Psoas muscle (tissue), 8 donors: ENCODE data around the gene TMEM139. TPM values are rescaled to one million over a fixed set of nuclear protein-coding genes. Genes with fewer than 3 reads are reported as not detected.

Source experiments
- ATAC-seq, 4 donors: fragments of 200-7000 bp; cut with Tn5 transposase; one replicate each; pipeline ENCODE4 v1.9.1; 2020; ENCODE audit warnings: moderate library complexity in 3 of 4, mild to moderate bottlenecking in 2 of 4
- DNase-seq, 2 donors: peaks; one replicate each; pipeline ENCODE4 v3.0.0-alpha.2; 2020
- H3K27ac ChIP-seq: fragments of 200-600 bp; one replicate; pipeline ENCODE4 v1.8.0; 2022
- H3K27me3 ChIP-seq, 3 donors: fragments of 200-600 bp in 1 of 3; one replicate each; pipeline versions ENCODE4 v1.6.1 to v1.8.0; 2013 to 2022; ENCODE audit warnings: low read length in 2 of 3, mild to moderate bottlenecking in 2 of 3, moderate library complexity in 1 of 3; ENCODE audit not compliant: insufficient read depth in 3 of 3
- H3K36me3 ChIP-seq, 2 donors: fragments of 200-600 bp in 1 of 2; one replicate each; pipeline versions ENCODE4 v1.6.1 to v1.8.0; 2013 to 2022; ENCODE audit warnings: low read depth in 1 of 2, mild to moderate bottlenecking in 1 of 2, moderate library complexity in 1 of 2; ENCODE audit not compliant: insufficient read depth in 1 of 2
- H3K4me1 ChIP-seq: fragments of 200-600 bp; one replicate; pipeline ENCODE4 v1.8.0; 2022
- H3K4me3 ChIP-seq: fragments of 200-600 bp; one replicate; pipeline ENCODE4 v1.8.0; 2022; ENCODE audit warnings: mild to moderate bottlenecking
- H3K9me3 ChIP-seq: fragments of 200-600 bp; one replicate; pipeline ENCODE4 v1.8.0; 2022
- WGBS, 3 donors: extraction: QIAGEN DNeasy Blood & Tissue Kit; methylation state at CpG; one replicate each; pipeline versions ENCODE4 v1.1.6 to v1.1.7; 2013; 5-methylcytosine and 5-hydroxymethylcytosine counted together
- intact Hi-C, 2 donors: fragments of 100-400 bp; cut with DNase I; formaldehyde crosslinking; loops; one replicate each; pipeline versions ENCODE4 v1.11.0 to v1.14.2; 2022
- polyA plus RNA-seq, 3 donors: library from polyadenylated mRNA; stranded (reverse); fragments of 200-250 nt; gene quantifications; one replicate each; pipeline ENCODE4 v1.2.3, GENCODE V29; 2013
- total RNA-seq, 4 donors: library from RNA; stranded (reverse); fragmentation: NEBNext Ultra II Directional in 2 of 4; extraction: Animal tissue kit (Norgen Biotek cat#: 25700) in 2 of 4; gene quantifications; one replicate each; pipeline versions ENCODE4 v1.2.1 to v1.2.4, GENCODE V29; 2021 to 2023
- TF ChIP-seq, protein P1 (sequence below): fragments of 200-600 bp; IDR thresholded peaks from one replicate; pipeline ENCODE4 v1.8.0; 2022; ENCODE audit warnings: antibody characterized with exemption
- donor health status: healthy with polysubstance abuse.
- donor health status: DM: no; HTN: no; CAD: no; lungs with moderate emphysema.
- donor health status: Bipolar disorder and iron deficiency.
- donor health status: healthy.
- donor health status: DM: yes; HTN: yes; CAD: no.
- donor health status: DM: no; HTN: no; CAD: no.
- donor health status: DM: no; HTN: no; CAD: no.
- donor health status: DM: yes; HTN: yes; CAD: no.

The TMEM139 gene
- total and polyA plus RNA-seq, 7 donors = 0.04 to 0.43 (median 0.36) TPM; not detected in 3

DNA sequence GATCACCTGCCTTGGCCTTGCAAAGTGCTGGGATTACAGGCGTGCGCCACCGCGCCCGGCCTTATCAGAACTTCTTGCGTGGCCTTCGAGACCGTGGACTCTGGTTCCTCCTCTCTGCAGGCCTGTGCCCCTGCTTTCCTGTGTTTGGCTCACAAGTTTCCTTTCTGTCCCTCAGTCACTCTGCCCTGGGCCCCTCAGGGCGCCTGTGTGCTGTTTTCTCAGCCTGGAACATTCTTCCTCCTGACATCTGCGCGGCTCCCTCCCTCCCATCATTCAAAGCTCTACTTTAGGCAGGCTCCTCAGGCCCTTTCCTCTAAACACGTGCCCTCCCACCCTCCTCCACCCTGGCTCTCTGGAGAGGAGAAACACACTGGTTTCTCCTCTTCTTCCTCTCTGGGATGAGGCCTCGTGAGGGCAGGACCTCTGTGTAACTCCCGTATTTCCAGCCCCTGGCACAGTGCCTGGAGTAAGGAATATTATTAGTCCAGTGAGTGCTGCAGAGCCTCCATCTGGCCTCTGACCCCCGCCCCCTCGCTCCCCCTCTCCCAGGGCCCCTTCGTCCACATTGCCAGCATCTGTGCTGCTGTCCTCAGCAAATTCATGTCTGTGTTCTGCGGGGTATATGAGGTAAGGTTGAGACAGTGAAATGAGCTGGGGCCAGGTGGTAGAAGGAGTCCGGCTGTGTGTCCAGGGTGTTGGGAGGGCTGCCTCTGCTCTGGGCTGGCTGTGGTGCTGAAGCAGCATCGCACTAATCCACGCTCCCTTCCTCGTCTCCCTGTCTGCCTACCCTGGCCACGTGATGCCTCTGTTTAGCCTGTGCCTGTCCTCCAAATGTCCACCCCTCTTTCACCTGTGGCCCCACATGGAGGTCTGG, 38.2 kb downstream of the TMEM139 start:
- H3K4me1 ChIP-seq = peaks cover 30% of the 10 kb centered on the region
- DNase-seq (peak; percentile 29 to 69), ATAC-seq (no peak)
- H3K36me3 ChIP-seq = peaks cover 0 to 41% of the 10 kb centered on the region in 2 donors
- no peaks in the 10 kb centered on the region for H3K9me3 ChIP-seq
- peak overlapping the region; percentile 67 for H3K27ac ChIP-seq
- TF ChIP-seq, protein P1, sequence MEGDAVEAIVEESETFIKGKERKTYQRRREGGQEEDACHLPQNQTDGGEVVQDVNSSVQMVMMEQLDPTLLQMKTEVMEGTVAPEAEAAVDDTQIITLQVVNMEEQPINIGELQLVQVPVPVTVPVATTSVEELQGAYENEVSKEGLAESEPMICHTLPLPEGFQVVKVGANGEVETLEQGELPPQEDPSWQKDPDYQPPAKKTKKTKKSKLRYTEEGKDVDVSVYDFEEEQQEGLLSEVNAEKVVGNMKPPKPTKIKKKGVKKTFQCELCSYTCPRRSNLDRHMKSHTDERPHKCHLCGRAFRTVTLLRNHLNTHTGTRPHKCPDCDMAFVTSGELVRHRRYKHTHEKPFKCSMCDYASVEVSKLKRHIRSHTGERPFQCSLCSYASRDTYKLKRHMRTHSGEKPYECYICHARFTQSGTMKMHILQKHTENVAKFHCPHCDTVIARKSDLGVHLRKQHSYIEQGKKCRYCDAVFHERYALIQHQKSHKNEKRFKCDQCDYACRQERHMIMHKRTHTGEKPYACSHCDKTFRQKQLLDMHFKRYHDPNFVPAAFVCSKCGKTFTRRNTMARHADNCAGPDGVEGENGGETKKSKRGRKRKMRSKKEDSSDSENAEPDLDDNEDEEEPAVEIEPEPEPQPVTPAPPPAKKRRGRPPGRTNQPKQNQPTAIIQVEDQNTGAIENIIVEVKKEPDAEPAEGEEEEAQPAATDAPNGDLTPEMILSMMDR = no peak
- no peak overlapping the region for H3K4me3 ChIP-seq
- intact Hi-C loops = no loop called here
- 44 to 57% (median 54%) methylated on average over 23 of the region's 23 CpGs for whole genome bisulfite sequencing, 3 donors
- no peaks in the 10 kb centered on the region for H3K27me3 ChIP-seq

DNA sequence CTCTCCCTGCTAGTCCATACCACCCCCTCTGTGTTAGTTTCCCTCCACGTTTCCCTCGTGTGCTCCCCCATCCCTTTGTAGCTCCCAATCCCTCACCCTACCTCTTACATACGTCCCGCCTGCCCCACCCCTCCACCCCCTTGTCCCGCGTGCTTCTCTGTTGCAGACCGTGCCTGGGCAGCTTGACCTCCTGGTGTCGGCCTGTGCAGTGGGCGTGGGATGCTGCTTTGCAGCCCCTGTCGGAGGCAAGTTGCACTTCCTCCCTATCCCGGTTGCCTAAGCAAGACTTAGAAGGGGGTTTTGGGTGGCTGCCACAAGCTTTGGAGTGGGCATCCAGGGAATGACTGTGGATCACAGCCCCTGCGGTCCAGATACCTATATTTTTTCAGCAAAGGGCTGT, 38.9 kb downstream of the TMEM139 start:
- peaks cover 26% of the 10 kb centered on the region for H3K4me1 ChIP-seq
- intact Hi-C loops = no loop called here

DNA sequence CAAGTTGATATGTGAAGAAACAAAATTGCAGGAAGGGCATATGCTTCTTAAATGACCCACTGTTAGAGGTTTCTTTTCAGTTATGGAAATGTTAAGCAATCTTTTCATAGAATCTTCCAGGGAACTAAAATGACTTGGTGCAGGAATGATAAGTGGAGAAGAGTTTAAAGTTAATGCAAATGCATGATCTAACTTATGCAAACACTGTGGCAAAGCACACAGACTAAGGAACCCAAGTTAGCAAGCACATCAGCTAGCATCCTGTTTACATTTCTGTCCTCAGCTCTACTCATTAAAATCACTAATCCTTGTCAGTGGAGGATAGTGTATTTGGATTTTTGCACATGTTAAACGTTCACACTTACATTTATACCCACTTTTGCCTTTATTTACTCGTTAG, 40.5 kb downstream of the TMEM139 start:
- peaks cover 22% of the 10 kb centered on the region for H3K4me1 ChIP-seq
- H3K9me3 ChIP-seq = no peaks in the 10 kb centered on the region
- intact Hi-C loops = no loop called here
- 62 to 68% (median 63%) methylated on average over 2 of the region's 2 CpGs for WGBS, 3 donors
- ATAC-seq (no peak), DNase-seq (no peak)
- TF ChIP-seq, protein P1 = no peak
- peaks cover 0 to 34% of the 10 kb centered on the region in 2 donors for H3K36me3 ChIP-seq
- no peak overlapping the region for H3K27ac ChIP-seq
- no peaks in the 10 kb centered on the region for H3K27me3 ChIP-seq
- H3K4me3 ChIP-seq = no peak overlapping the region

More for the DNA sequence above, 38.9 kb downstream of the TMEM139 start:
- no peak for DNase-seq
- TF ChIP-seq, protein P1 = no peak
- Histone ChIP-seq H3K4me3 (no peak overlapping the region), H3K9me3 (no peaks in the 10 kb centered on the region), H3K27ac (peak overlapping the region; percentile 6), H3K27me3 (no peaks in the 10 kb centered on the region), H3K36me3 (peaks cover 0 to 41% of the 10 kb centered on the region in 2 donors)
- ATAC-seq = no peak
- WGBS, 3 donors = 48 to 67% (median 49%) methylated on average over 12 of the region's 12 CpGs

DNA sequence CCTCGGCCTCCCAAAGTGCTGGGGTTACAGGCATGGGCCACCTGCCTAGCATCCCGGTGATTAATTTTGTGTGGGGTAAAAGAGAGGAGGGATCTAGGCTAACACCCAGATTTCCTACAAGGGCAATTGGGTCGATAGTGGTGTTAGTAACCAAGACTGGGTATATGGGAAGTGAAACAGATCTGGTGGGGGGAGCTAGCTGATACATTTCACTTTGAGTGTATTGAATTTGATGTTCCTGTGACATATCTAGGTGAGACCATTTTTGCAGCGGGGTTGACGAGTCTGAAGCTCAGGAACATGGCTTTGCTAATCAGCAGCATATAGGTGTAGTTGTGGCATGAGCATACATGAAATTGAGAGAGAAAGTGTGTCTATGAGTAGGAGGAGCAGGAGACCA, 43.1 kb downstream of the TMEM139 start:
- intact Hi-C loops = no loop called here
- H3K4me1 ChIP-seq = peaks cover 27% of the 10 kb centered on the region
- H3K27me3 ChIP-seq = no peaks in the 10 kb centered on the region
- WGBS, 3 donors = 86 to 94% (median 88%) methylated on average over 5 of the region's 5 CpGs
- no peaks in the 10 kb centered on the region for H3K9me3 ChIP-seq
- no peak overlapping the region for H3K27ac ChIP-seq
- DNase-seq (no peak), ATAC-seq (no peak)
- peaks cover 0 to 16% of the 10 kb centered on the region in 2 donors for H3K36me3 ChIP-seq
- no peak overlapping the region for H3K4me3 ChIP-seq
- TF ChIP-seq, protein P1 = no peak
